Measurements from ENCODE around the gene BICRAL.

GRCh38 chr6:42745640-42746462, 36.0 kb upstream of the BICRAL start, which contains the start of gene TBCC:
- TF ChIP-seq POLR2AphosphoS5 (IDR thresholded peaks at IDR 0.05) (peak; percentile 91 to 98 (median 98)), CTCF (IDR thresholded peaks at IDR 0.05) (no peak)

Data from breast epithelium (tissue), 3 donors.